OCI-LY1 (cell line): ENCODE measurements around the gene PTPRM.

Experiments used
- H2AFZ ChIP-seq: fragments of 200-600 bp; sonication (generic), shearing (Covaris generic); 2 replicates; pipeline ENCODE4 v1.6.0; 2014; ENCODE audit warnings: antibody characterized with exemption, mild to moderate bottlenecking, low read length
- H3F3A ChIP-seq: fragments of 200-600 bp; sonication (generic), shearing (Covaris generic); 2 replicates; pipeline ENCODE4 v1.6.0; 2014; ENCODE audit warnings: mild to moderate bottlenecking, antibody characterized with exemption, low read length, moderate library complexity; ENCODE audit not compliant: insufficient read depth
- H3K27ac ChIP-seq: fragments of 200-600 bp; sonication (generic); 2 replicates; pipeline ENCODE4 v1.5.1; 2014; ENCODE audit warnings: low read length, mixed run types, mild to moderate bottlenecking, low read depth; ENCODE audit not compliant: poor library complexity, severe bottlenecking
- H3K27me3 ChIP-seq: fragments of 200-600 bp; sonication (generic); 2 replicates; pipeline ENCODE4 v1.6.0; 2014; ENCODE audit warnings: antibody characterized with exemption, mild to moderate bottlenecking, low read length, moderate library complexity; ENCODE audit not compliant: insufficient read depth
- H3K36me3 ChIP-seq: fragments of 200-600 bp; sonication (generic); 2 replicates; pipeline ENCODE4 v1.6.1; 2014; ENCODE audit warnings: mild to moderate bottlenecking, antibody characterized with exemption, low read length, moderate library complexity, mixed read lengths; ENCODE audit not compliant: insufficient read depth
- H3K4me1 ChIP-seq: fragments of 200-600 bp; sonication (generic); 2 replicates; pipeline ENCODE4 v1.5.1; 2014; ENCODE audit warnings: mild to moderate bottlenecking, low read length, moderate library complexity; ENCODE audit not compliant: insufficient read depth, severe bottlenecking
- H3K4me2 ChIP-seq: fragments of 200-600 bp; sonication (generic), shearing (Covaris generic); 2 replicates; pipeline ENCODE4 v1.6.1; 2014; ENCODE audit warnings: low read length
- H3K4me3 ChIP-seq: fragments of 200-600 bp; sonication (generic); 2 replicates; pipeline ENCODE4 v1.5.1; 2014; ENCODE audit warnings: low read length, low read depth, mild to moderate bottlenecking, mixed read lengths; ENCODE audit not compliant: poor library complexity, severe bottlenecking
- H3K79me2 ChIP-seq: fragments of 200-600 bp; shearing (Covaris generic); 2 replicates; pipeline ENCODE4 v1.6.1; 2016; ENCODE audit warnings: mixed run types, low read length, mixed read lengths; ENCODE audit not compliant: insufficient read depth
- H3K9ac ChIP-seq: fragments of 200-600 bp; sonication (generic), shearing (Covaris generic); 2 replicates; pipeline ENCODE4 v1.6.1; 2014; ENCODE audit warnings: mild to moderate bottlenecking, low read length, mixed read lengths
- H3K9me2 ChIP-seq: fragments of 200-600 bp; sonication (generic), shearing (Covaris generic); 2 replicates; pipeline ENCODE4 v1.6.1; 2014; ENCODE audit warnings: low read depth, mild to moderate bottlenecking, low read length, mixed read lengths
- H3K9me3 ChIP-seq: fragments of 200-600 bp; shearing (Covaris generic); 2 replicates; pipeline ENCODE4 v1.6.1; 2014; ENCODE audit warnings: low read length, mixed read lengths
- H4K20me1 ChIP-seq: fragments of 200-600 bp; sonication (generic), shearing (Covaris generic); 2 replicates; pipeline ENCODE4 v1.6.0; 2016; ENCODE audit warnings: mild to moderate bottlenecking, low read length; ENCODE audit not compliant: insufficient read depth
- CTCF ChIP-seq: fragments of 200-600 bp; sonication (generic), shearing (Covaris generic); IDR thresholded peaks from 2 replicates; pipeline ENCODE4 v1.5.1; 2017; ENCODE audit warnings: mild to moderate bottlenecking, antibody characterized with exemption, low read length, moderate library complexity, mixed read lengths
- EZH2 ChIP-seq: fragments of 200-600 bp; sonication (generic), shearing (Covaris generic); IDR thresholded peaks from 2 replicates; pipeline ENCODE4 v1.8.0; 2017; ENCODE audit warnings: borderline replicate concordance, mixed run types, mild to moderate bottlenecking, antibody characterized with exemption, low read length, moderate library complexity, mixed read lengths

Gene PTPRM

GRCh38 chr18:7813131-7813530 is 246.0 kb downstream of the PTPRM start:
- Histone ChIP-seq H4K20me1 (no peaks in the 10 kb centered on the region), H3K9ac (no peak overlapping the region), H3K9me3 (peaks cover 8% of the 10 kb centered on the region; the same call in 1 of the 2 replicates), H3K9me2 (no peaks in the 10 kb centered on the region), H3K36me3 (no peaks in the 10 kb centered on the region), H3K4me2 (no peak overlapping the region), H3K79me2 (no peaks in the 10 kb centered on the region), H2AFZ (no peak overlapping the region), H3K27me3 (no peaks in the 10 kb centered on the region), H3K4me1 (no peaks in the 10 kb centered on the region), H3F3A (no peaks in the 10 kb centered on the region), H3K4me3 (no peak overlapping the region), H3K27ac (no peak overlapping the region)
- no peak for TF ChIP-seq CTCF
- TF ChIP-seq EZH2: no peak

- Histone ChIP-seq H2AFZ (no peak overlapping the region), H3K27ac (no peak overlapping the region), H3K9me3 (peaks cover 8% of the 10 kb centered on the region; the same call in 1 of the 2 replicates), H4K20me1 (no peaks in the 10 kb centered on the region), H3K4me1 (no peaks in the 10 kb centered on the region), H3K4me2 (no peak overlapping the region), H3K36me3 (no peaks in the 10 kb centered on the region), H3K27me3 (no peaks in the 10 kb centered on the region), H3K9me2 (no peaks in the 10 kb centered on the region), H3K9ac (no peak overlapping the region), H3K79me2 (no peaks in the 10 kb centered on the region), H3F3A (no peaks in the 10 kb centered on the region), H3K4me3 (no peak overlapping the region)
- no peak for TF ChIP-seq CTCF
- TF ChIP-seq EZH2: no peak
Measured at GRCh38 chr18:7814754-7815315, 247.7 kb downstream of the PTPRM start.

- H3K9ac ChIP-seq: no peak overlapping the region
- no peaks in the 10 kb centered on the region for H3K79me2 ChIP-seq
- H3K4me1 ChIP-seq: no peaks in the 10 kb centered on the region
- H3K27ac ChIP-seq: no peak overlapping the region
- H2AFZ ChIP-seq: no peak overlapping the region
- no peaks in the 10 kb centered on the region for H4K20me1 ChIP-seq
- no peaks in the 10 kb centered on the region for H3K36me3 ChIP-seq
- peaks cover 8% of the 10 kb centered on the region; the same call in 1 of the 2 replicates for H3K9me3 ChIP-seq
- no peaks in the 10 kb centered on the region for H3K27me3 ChIP-seq
- no peak overlapping the region for H3K4me3 ChIP-seq
- no peaks in the 10 kb centered on the region for H3K9me2 ChIP-seq
- no peaks in the 10 kb centered on the region for H3F3A ChIP-seq
- no peak overlapping the region for H3K4me2 ChIP-seq
- TF ChIP-seq EZH2: no peak
Measured at GRCh38 chr18:7815787-7816186, 248.7 kb downstream of the PTPRM start.

- no peak overlapping the region for H3K4me3 ChIP-seq
- H3F3A ChIP-seq: no peaks in the 10 kb centered on the region
- H3K36me3 ChIP-seq: no peaks in the 10 kb centered on the region
- no peak overlapping the region for H3K9ac ChIP-seq
- H3K9me3 ChIP-seq: peaks cover 8% of the 10 kb centered on the region; the same call in 1 of the 2 replicates
- no peaks in the 10 kb centered on the region for H3K9me2 ChIP-seq
- no peak overlapping the region for H3K27ac ChIP-seq
- no peaks in the 10 kb centered on the region for H3K27me3 ChIP-seq
- H4K20me1 ChIP-seq: no peaks in the 10 kb centered on the region
- H2AFZ ChIP-seq: no peak overlapping the region
- no peaks in the 10 kb centered on the region for H3K4me1 ChIP-seq
- TF ChIP-seq CTCF: no peak
- TF ChIP-seq EZH2: no peak
- no peaks in the 10 kb centered on the region for H3K79me2 ChIP-seq
- H3K4me2 ChIP-seq: no peak overlapping the region
Measured at GRCh38 chr18:7817575-7818230, 250.6 kb downstream of the PTPRM start.
